Activated T-helper 1 cell treated with anti-CD3 and anti-CD28 coated beads, Interleukin-12 subunit alpha, Interleukin-12 subunit beta, Interleukin-2, Interleukin-4 antibody, amounts not matched to agents 30 ng/mL and 10 ng/mL and 1 ng/mL, durations not matched to agents 14 hours and 24 hours and 36 hours (primary cell): ENCODE measurements around the gene CEP152. TPM values are rescaled to one million over a fixed set of nuclear protein-coding genes. Genes with fewer than 3 reads are reported as not detected.

Experiments used
- DNase-seq: peaks from one replicate; pipeline ENCODE4 v3.0.0; 2021; ENCODE audit warnings: low spot score
- H3K27ac Mint-ChIP-seq: one replicate; pipeline ENCODE4 v1.8.0; 2021; ENCODE audit warnings: mild to moderate bottlenecking, mixed read lengths
- H3K27me3 Mint-ChIP-seq: one replicate; pipeline ENCODE4 v1.8.0; 2022; ENCODE audit warnings: mild to moderate bottlenecking, moderate library complexity, mixed read lengths; ENCODE audit not compliant: insufficient read depth
- H3K36me3 Mint-ChIP-seq: one replicate; pipeline ENCODE4 v1.8.0; 2021; ENCODE audit warnings: low read depth, mixed read lengths
- H3K4me1 Mint-ChIP-seq: one replicate; pipeline ENCODE4 v1.8.0; 2021; ENCODE audit warnings: low read depth, mixed read lengths
- H3K4me3 Mint-ChIP-seq: one replicate; pipeline ENCODE4 v1.8.0; 2021; ENCODE audit warnings: mild to moderate bottlenecking, moderate library complexity, mixed read lengths
- H3K9me3 Mint-ChIP-seq: one replicate; pipeline ENCODE4 v1.8.0; 2021; ENCODE audit warnings: mixed read lengths
- intact Hi-C: fragments of 100-400 bp; cut with micrococcal nuclease; formaldehyde crosslinking; loops from one replicate; pipeline ENCODE4 v1.15.1; 2024
- total RNA-seq: library from RNA; stranded (reverse); gene quantifications from 2 replicates; pipeline ENCODE4 v1.2.3, GENCODE V29; 2022

Gene CEP152
- total RNA-seq, 1 donor from 2014 or later: 27.3 TPM

GRCh38 chr15:48782911-48783310 lies 28.0 kb downstream of the CEP152 start:
- Mint-ChIP-seq H3K27me3 (no peaks in the 10 kb centered on the region), H3K27ac (no peak overlapping the region), H3K4me3 (no peak overlapping the region), H3K36me3 (peaks cover 42% of the 10 kb centered on the region), H3K4me1 (no peaks in the 10 kb centered on the region), H3K9me3 (no peaks in the 10 kb centered on the region)
- no peak for DNase-seq
- intact Hi-C loops: no loop called here

DNA sequence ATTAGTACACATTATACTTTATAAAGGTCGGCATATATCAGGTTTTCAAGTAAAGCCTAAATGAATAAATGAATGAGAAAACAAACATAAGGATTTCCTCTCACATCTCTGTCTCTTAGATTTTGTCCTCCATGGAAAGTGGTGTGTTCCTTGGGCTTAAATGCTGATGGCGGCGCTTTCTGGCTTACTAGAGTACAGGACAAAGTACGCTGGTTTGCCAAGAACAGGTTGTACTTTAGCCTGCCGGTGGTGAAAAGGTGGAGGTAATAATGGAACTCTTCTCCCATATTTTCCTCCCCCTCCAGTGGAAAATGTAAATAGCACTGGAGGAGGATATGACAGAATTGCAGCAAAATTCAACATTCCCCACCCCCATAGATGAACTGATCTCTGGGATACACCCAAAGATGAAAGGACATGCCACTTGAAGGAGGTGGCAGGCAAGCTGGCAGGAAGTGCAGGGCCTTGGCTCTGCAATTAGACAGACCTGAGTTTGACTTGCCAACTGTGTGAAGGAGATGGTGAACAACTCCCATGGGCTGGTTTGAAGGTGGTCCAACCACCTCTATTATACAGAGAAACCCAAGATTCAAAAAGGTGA lies 29.3 kb downstream of the CEP152 start:
- intact Hi-C loops: no loop called here
- Mint-ChIP-seq H3K27me3 (no peaks in the 10 kb centered on the region), H3K4me1 (no peaks in the 10 kb centered on the region), H3K4me3 (no peak overlapping the region), H3K36me3 (peaks cover 40% of the 10 kb centered on the region), H3K27ac (no peak overlapping the region), H3K9me3 (no peaks in the 10 kb centered on the region)
- no peak for DNase-seq

DNA sequence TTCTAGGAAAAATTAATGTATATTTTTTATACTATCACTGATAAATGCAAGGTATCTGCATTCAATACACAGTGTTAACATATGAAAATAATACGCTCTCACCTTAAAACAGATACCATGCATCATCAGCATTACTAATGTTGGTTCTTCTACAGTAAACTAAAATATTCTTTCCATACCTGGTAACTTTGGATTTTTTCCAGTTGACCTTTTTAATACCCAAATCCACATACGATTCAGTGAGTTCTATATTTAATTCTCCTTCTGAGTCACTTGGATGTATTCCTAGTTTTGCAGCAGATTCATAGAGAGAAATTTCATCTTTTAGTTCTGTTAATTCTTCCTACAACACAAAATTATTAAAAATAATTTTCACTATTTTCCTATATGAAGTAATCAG lies 29.9 kb downstream of the CEP152 start:
- H3K27me3 Mint-ChIP-seq: no peaks in the 10 kb centered on the region
- H3K4me3 Mint-ChIP-seq: no peak overlapping the region
- H3K9me3 Mint-ChIP-seq: no peaks in the 10 kb centered on the region
- no peaks in the 10 kb centered on the region for H3K4me1 Mint-ChIP-seq
- peaks cover 40% of the 10 kb centered on the region for H3K36me3 Mint-ChIP-seq
- no peak for DNase-seq
- no peak overlapping the region for H3K27ac Mint-ChIP-seq
- intact Hi-C loops: no loop called here

GRCh38 chr15:48778331-48778730 lies 32.5 kb downstream of the CEP152 start:
- Mint-ChIP-seq H3K4me1 (no peaks in the 10 kb centered on the region), H3K4me3 (no peak overlapping the region), H3K27me3 (no peaks in the 10 kb centered on the region), H3K9me3 (no peaks in the 10 kb centered on the region), H3K27ac (no peak overlapping the region), H3K36me3 (peaks cover 35% of the 10 kb centered on the region)
- DNase-seq: no peak
- intact Hi-C loops: no loop called here

- no peaks in the 10 kb centered on the region for H3K4me1 Mint-ChIP-seq
- H3K27me3 Mint-ChIP-seq: no peaks in the 10 kb centered on the region
- H3K4me3 Mint-ChIP-seq: no peak overlapping the region
- H3K9me3 Mint-ChIP-seq: no peaks in the 10 kb centered on the region
- no peak overlapping the region for H3K27ac Mint-ChIP-seq
- intact Hi-C loops: no loop called here
- no peak for DNase-seq
- H3K36me3 Mint-ChIP-seq: peaks cover 37% of the 10 kb centered on the region
Observed at GRCh38 chr15:48777645-48778330, 33.1 kb downstream of the CEP152 start.

GRCh38 chr15:48775546-48775945 lies 35.3 kb downstream of the CEP152 start:
- no peaks in the 10 kb centered on the region for H3K9me3 Mint-ChIP-seq
- no peak for DNase-seq
- no peak overlapping the region for H3K4me3 Mint-ChIP-seq
- no peaks in the 10 kb centered on the region for H3K27me3 Mint-ChIP-seq
- H3K4me1 Mint-ChIP-seq: peaks cover 6% of the 10 kb centered on the region
- H3K36me3 Mint-ChIP-seq: peaks cover 33% of the 10 kb centered on the region
- intact Hi-C loops: no loop called here
- no peak overlapping the region for H3K27ac Mint-ChIP-seq

- intact Hi-C loops: no loop called here
- Mint-ChIP-seq H3K4me1 (peaks cover 13% of the 10 kb centered on the region), H3K9me3 (no peaks in the 10 kb centered on the region), H3K36me3 (peaks cover 33% of the 10 kb centered on the region), H3K27ac (no peak overlapping the region), H3K27me3 (no peaks in the 10 kb centered on the region), H3K4me3 (no peak overlapping the region)
- DNase-seq: no peak
Observed at GRCh38 chr15:48774484-48774883, 36.4 kb downstream of the CEP152 start.

DNA sequence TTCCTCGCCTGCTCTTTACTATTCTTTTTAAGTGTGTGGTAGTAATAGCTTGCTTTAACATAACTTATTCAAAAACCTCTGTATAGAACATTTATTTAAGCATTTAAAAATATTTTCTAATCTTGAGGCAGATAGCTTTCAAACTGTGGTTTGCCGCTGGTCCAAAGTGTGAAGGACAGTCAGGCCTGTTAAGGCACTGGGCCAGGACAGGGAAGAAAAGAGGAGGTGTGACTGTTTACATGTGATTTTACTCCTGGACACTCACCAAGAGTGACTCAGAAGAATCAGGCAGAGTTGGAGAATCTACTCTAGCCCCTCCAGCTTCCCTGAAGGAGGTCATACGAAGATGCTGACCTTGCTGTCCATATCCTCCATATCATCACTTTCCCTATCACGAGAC lies 44.7 kb downstream of the CEP152 start:
- Mint-ChIP-seq H3K36me3 (peaks cover 38% of the 10 kb centered on the region), H3K9me3 (no peaks in the 10 kb centered on the region), H3K27ac (no peak overlapping the region), H3K27me3 (no peaks in the 10 kb centered on the region), H3K4me1 (peaks cover 11% of the 10 kb centered on the region), H3K4me3 (no peak overlapping the region)
- DNase-seq: no peak
- intact Hi-C loops: no loop called here

- no peak for DNase-seq
- Mint-ChIP-seq H3K27ac (no peak overlapping the region), H3K4me3 (no peak overlapping the region), H3K27me3 (no peaks in the 10 kb centered on the region), H3K4me1 (peaks cover 2% of the 10 kb centered on the region), H3K9me3 (no peaks in the 10 kb centered on the region), H3K36me3 (peaks cover 29% of the 10 kb centered on the region)
- intact Hi-C loops: no loop called here
Observed at GRCh38 chr15:48765022-48765421, 45.8 kb downstream of the CEP152 start.

GRCh38 chr15:48761393-48762158 lies 49.3 kb downstream of the CEP152 start:
- Mint-ChIP-seq H3K4me1 (no peaks in the 10 kb centered on the region), H3K9me3 (no peaks in the 10 kb centered on the region), H3K27me3 (no peaks in the 10 kb centered on the region), H3K27ac (no peak overlapping the region), H3K4me3 (no peak overlapping the region), H3K36me3 (peaks cover 24% of the 10 kb centered on the region)
- intact Hi-C loops: no loop called here
- DNase-seq: no peak

GRCh38 chr15:48759921-48760320 lies 50.9 kb downstream of the CEP152 start:
- Mint-ChIP-seq H3K27ac (no peak overlapping the region), H3K27me3 (no peaks in the 10 kb centered on the region), H3K9me3 (no peaks in the 10 kb centered on the region), H3K4me1 (no peaks in the 10 kb centered on the region), H3K36me3 (peaks cover 29% of the 10 kb centered on the region), H3K4me3 (no peak overlapping the region)
- intact Hi-C loops: no loop called here
- DNase-seq: no peak

GRCh38 chr15:48757661-48758060 lies 53.2 kb downstream of the CEP152 start:
- H3K36me3 Mint-ChIP-seq: peaks cover 33% of the 10 kb centered on the region
- H3K4me1 Mint-ChIP-seq: no peaks in the 10 kb centered on the region
- no peak for DNase-seq
- H3K27me3 Mint-ChIP-seq: no peaks in the 10 kb centered on the region
- H3K4me3 Mint-ChIP-seq: no peak overlapping the region
- no peak overlapping the region for H3K27ac Mint-ChIP-seq
- intact Hi-C loops: no loop called here
- no peaks in the 10 kb centered on the region for H3K9me3 Mint-ChIP-seq

- intact Hi-C loops: no loop called here
- H3K9me3 Mint-ChIP-seq: no peaks in the 10 kb centered on the region
- DNase-seq: no peak
- H3K27ac Mint-ChIP-seq: no peak overlapping the region
- no peak overlapping the region for H3K4me3 Mint-ChIP-seq
- H3K27me3 Mint-ChIP-seq: no peaks in the 10 kb centered on the region
- peaks cover 3% of the 10 kb centered on the region for H3K4me1 Mint-ChIP-seq
- H3K36me3 Mint-ChIP-seq: peaks cover 42% of the 10 kb centered on the region
Observed at GRCh38 chr15:48754011-48754410, 56.9 kb downstream of the CEP152 start.
